GM12865 (cell line): ENCODE results near the gene LCE1A.

Experiments used
- DNase-seq: peaks from one replicate; pipeline ENCODE4 v3.0.0; 2010; ENCODE audit warnings: low read depth
- H3K4me3 ChIP-seq: 2 replicates; pipeline ENCODE4 v1.5.1; 2011; ENCODE audit warnings: mild to moderate bottlenecking, low read depth, low read length, control low read depth
- TF ChIP-seq, protein P1 (sequence below): IDR thresholded peaks from 2 replicates; pipeline ENCODE4 v1.5.1; 2011; ENCODE audit warnings: low read length, control low read depth, low read depth, inconsistent platforms; ENCODE audit not compliant: insufficient read depth; ENCODE audit errors: missing control alignments

LCE1A gene, protein sequence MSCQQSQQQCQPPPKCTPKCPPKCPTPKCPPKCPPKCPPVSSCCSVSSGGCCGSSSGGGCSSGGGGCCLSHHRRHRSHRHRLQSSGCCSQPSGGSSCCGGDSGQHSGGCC

DNA sequence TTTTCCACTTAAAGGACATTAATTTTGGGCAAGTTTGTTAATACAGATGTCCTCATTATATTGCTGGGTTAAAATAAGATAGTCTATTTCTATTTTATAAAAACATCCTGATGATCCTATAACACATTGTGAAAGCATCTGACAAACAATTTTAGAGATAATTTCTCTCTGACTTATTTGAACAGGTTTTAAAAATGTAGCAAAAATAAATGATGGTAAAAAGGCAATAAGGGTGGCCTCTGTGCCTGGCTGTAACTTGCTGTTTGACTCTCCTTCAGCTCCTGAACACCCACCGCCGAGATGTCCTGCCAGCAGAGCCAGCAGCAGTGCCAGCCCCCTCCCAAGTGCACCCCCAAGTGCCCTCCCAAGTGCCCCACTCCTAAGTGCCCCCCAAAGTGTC, at the start of gene LCE1A:
Gene LCE1A, plus strand, starts transcription at position 301 of the 400 bp plus-strand sequence. Its CDS starts 0 bp downstream, at position 301.
- no peak within 1 kb of the TSS for H3K4me3 ChIP-seq
- TF ChIP-seq, protein P1, sequence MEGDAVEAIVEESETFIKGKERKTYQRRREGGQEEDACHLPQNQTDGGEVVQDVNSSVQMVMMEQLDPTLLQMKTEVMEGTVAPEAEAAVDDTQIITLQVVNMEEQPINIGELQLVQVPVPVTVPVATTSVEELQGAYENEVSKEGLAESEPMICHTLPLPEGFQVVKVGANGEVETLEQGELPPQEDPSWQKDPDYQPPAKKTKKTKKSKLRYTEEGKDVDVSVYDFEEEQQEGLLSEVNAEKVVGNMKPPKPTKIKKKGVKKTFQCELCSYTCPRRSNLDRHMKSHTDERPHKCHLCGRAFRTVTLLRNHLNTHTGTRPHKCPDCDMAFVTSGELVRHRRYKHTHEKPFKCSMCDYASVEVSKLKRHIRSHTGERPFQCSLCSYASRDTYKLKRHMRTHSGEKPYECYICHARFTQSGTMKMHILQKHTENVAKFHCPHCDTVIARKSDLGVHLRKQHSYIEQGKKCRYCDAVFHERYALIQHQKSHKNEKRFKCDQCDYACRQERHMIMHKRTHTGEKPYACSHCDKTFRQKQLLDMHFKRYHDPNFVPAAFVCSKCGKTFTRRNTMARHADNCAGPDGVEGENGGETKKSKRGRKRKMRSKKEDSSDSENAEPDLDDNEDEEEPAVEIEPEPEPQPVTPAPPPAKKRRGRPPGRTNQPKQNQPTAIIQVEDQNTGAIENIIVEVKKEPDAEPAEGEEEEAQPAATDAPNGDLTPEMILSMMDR = no peak
- no peak for DNase-seq

DNA sequence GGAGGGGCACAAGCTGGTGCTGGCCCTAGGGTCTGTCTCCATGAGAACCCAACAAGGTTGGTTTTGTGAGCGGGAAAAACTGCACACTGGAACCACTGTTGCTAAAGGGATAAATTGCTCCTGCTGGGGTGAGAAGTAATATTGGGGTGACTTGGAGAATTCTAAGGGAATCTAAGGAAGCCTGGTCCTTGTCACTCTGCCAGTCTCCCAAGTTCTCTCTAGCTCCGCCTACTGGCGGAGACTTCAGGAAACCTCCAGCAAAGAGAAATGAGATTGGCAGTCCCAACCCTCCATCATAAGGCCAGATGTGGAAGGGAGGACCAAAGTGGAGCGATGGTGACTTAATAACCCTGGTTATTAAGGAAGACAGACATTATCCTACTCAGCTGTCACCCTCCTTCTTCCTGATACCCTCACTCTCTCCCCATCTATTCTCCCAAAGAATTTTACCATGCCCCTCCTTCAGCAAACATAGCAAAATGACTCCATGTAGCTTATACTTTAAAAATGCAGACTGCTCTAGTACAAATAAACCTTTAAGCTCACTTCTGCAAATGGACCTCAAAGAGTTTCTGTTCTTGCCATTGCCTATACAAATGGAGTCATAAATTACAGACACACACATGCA, 49.6 kb upstream of the LCE1A start:
- H3K4me3 ChIP-seq = no peak overlapping the region
- TF ChIP-seq, protein P1 = peak; percentile 61
- DNase-seq = peak; percentile 40

DNA sequence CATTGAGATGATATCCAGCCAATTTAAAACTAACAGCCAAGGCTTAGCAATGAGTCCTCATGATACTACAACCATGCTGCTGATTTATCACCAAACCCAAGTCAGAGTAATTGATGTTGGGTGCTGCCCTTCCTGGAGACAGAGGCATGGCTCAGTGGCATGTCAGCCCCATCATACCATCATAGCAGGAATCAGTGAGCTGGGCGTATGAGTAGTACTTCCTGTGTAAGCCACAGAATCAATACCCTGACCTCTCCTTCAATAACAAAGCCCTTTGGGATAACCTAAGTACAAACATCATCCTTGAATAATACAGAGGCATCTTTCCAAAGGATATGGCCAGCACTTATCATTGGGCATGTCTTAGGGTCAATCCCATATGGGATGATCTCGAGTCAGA, 44.2 kb upstream of the LCE1A start:
- TF ChIP-seq, protein P1 = no peak
- no peak overlapping the region for H3K4me3 ChIP-seq
- no peak for DNase-seq

DNA sequence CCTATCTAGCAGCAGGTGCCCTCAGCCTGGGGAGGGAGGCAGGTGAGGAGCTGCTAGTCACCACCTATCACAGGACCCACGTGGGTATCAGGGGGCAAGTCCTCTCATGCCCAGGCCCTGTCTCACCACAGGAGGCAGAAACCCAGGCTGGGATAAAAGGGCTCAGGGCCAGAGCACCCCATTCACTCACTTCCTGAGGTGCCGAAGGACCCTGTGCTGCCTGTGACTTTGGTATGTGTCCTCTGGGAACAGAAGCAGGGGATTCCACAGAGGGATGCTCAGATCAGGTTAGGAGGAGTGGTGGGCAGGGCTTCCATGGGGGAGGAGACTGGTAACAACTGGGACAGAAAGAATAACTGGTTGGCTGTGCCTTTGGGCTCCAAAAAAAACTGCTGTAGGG, 41.2 kb upstream of the LCE1A start, which contains the start of gene LCE1E:
Gene LCE1E, plus strand, starts transcription at position 181 of the 400 bp plus-strand sequence. CDS start 1,043 bp downstream, outside the sequence.
- TF ChIP-seq, protein P1 = no peak
- no peak within 1 kb of the TSS; the same call in 1 of the 2 replicates for H3K4me3 ChIP-seq
- peak; percentile 29 for DNase-seq

DNA sequence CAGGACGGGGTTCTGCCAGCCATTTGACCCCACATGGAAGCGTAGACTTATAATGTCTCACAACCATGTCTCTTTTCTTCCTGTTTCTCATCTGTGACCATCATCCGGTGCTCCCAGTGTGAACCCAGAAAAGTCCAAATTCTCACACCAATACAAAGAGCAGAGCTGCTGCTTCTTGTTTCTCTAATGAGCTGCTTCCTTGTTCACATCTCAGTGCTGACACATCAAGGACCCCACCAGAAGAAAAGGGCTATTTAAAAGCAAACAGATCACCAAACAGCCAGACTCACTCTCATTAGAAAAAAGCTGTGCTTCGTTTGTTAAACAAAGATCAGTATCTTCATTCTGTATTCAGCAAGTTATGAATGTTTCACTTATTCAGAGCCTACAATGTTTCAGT, 31.6 kb upstream of the LCE1A start:
- no peak for DNase-seq
- TF ChIP-seq, protein P1 = no peak
- H3K4me3 ChIP-seq = no peak overlapping the region

DNA sequence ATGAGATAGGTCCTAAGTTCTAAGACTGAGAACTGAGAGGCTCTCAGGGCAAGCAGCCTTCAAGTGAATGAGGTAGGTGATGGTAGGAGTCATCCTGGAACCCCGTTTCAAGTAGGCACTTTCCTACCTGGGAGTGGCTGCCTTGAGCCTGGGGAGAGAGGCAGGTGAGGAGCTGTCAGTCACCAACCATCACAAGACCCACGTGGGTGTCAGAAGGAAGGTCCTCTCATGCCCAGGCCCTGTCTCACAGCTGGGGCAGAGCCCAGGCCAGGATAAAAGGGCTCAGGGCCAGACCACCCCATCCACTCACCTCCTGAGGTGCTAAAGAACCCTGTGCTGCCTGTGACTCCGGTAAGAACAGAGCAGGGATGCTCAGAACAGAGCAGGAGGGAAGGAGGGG, 30.9 kb upstream of the LCE1A start, which contains the start of gene LCE1D:
Gene LCE1D, plus strand, starts transcription at position 301 of the 400 bp plus-strand sequence. CDS start 1,074 bp downstream, outside the sequence.
- DNase-seq = no peak
- no peak within 1 kb of the TSS for H3K4me3 ChIP-seq
- TF ChIP-seq, protein P1 = no peak
